Kidney epithelial cell (primary cell): Measurements from ENCODE around the gene SUCLG2. TPM values are rescaled to one million over a fixed set of nuclear protein-coding genes. Genes with fewer than 3 reads are reported as not detected.

Experiments used
- DNase-seq: peaks from one replicate; pipeline ENCODE4 v3.0.0-alpha.2; 2010; ENCODE audit warnings: low read depth
- H3K27me3 ChIP-seq: 2 replicates; pipeline ENCODE4 v1.6.0; 2011; ENCODE audit warnings: low read length; ENCODE audit not compliant: control insufficient read depth, insufficient read depth
- H3K36me3 ChIP-seq: 2 replicates; pipeline ENCODE4 v1.5.1; 2011; ENCODE audit warnings: low read length; ENCODE audit not compliant: control insufficient read depth, insufficient read depth
- H3K4me3 ChIP-seq: 2 replicates; pipeline ENCODE4 v1.5.1; 2011; ENCODE audit warnings: low read depth, mild to moderate bottlenecking, control low read depth, low read length
- CTCF ChIP-seq: IDR thresholded peaks from 2 replicates; pipeline ENCODE4 v1.5.1; 2011; ENCODE audit warnings: mild to moderate bottlenecking, moderate library complexity, low read length, control low read depth, inconsistent platforms; ENCODE audit not compliant: insufficient read depth, poor library complexity, severe bottlenecking
- total RNA-seq: library from RNA; depleted of rRNA; stranded (reverse); fragments of >200 nt; gene quantifications from 2 replicates; pipeline ENCODE4 v1.2.3, GENCODE V29; 2015

The SUCLG2 gene
- total RNA-seq, 1 donor from 2014 or later = 38.1 TPM

- H3K27me3 ChIP-seq = no peaks in the 10 kb centered on the region
- DNase-seq = no peak
- no peaks in the 10 kb centered on the region for H3K36me3 ChIP-seq
- TF ChIP-seq CTCF = no peak
- no peak overlapping the region for H3K4me3 ChIP-seq
Observed at GRCh38 chr3:67691207-67691606, 36.8 kb upstream of the SUCLG2 start.

GRCh38 chr3:67689806-67690205 is 35.4 kb upstream of the SUCLG2 start:
- no peak for TF ChIP-seq CTCF
- Histone ChIP-seq H3K4me3 (no peak overlapping the region), H3K36me3 (no peaks in the 10 kb centered on the region), H3K27me3 (no peaks in the 10 kb centered on the region)
- no peak for DNase-seq

GRCh38 chr3:67688231-67688630 is 33.8 kb upstream of the SUCLG2 start:
- no peaks in the 10 kb centered on the region for H3K27me3 ChIP-seq
- TF ChIP-seq CTCF = no peak
- DNase-seq = no peak
- no peaks in the 10 kb centered on the region for H3K36me3 ChIP-seq
- no peak overlapping the region for H3K4me3 ChIP-seq

- no peak for DNase-seq
- Histone ChIP-seq H3K27me3 (no peaks in the 10 kb centered on the region), H3K4me3 (no peak overlapping the region), H3K36me3 (no peaks in the 10 kb centered on the region)
- no peak for TF ChIP-seq CTCF
Observed at GRCh38 chr3:67686069-67686468, 31.7 kb upstream of the SUCLG2 start.

- H3K27me3 ChIP-seq = no peaks in the 10 kb centered on the region
- no peak for DNase-seq
- TF ChIP-seq CTCF = no peak
- H3K4me3 ChIP-seq = no peak overlapping the region
- no peaks in the 10 kb centered on the region for H3K36me3 ChIP-seq
Observed at GRCh38 chr3:67685499-67685898, 31.1 kb upstream of the SUCLG2 start.

- no peak for DNase-seq
- TF ChIP-seq CTCF = no peak
- H3K36me3 ChIP-seq = no peaks in the 10 kb centered on the region
Observed at GRCh38 chr3:67684211-67684610, 29.8 kb upstream of the SUCLG2 start.

More at GRCh38 chr3:67684211-67684610, 29.8 kb upstream of the SUCLG2 start:
- Histone ChIP-seq H3K4me3 (no peak overlapping the region), H3K27me3 (no peaks in the 10 kb centered on the region)
